HCT116 (cell line): ENCODE results near the gene EXD3. TPM values are rescaled to one million over a fixed set of nuclear protein-coding genes. Genes with fewer than 3 reads are reported as not detected.
A peak's percentile ranks its signal among the peaks of the same experiment; 100 is the strongest.

Experiments used
- ATAC-seq: fragments of 200-7000 bp; cut with Tn5 transposase; 2 replicates; pipeline ENCODE4 v1.9.1; 2020; ENCODE audit warnings: mild to moderate bottlenecking, moderate library complexity
- BruUV-seq: library from RNA; stranded (reverse); fragments of 400-500 nt; replicated peaks from 2 replicates; lab custom pipeline; 2021; lab: Mats Ljungman, UMichigan
- CTCF ChIA-PET: fragments of 300-600 bp; sonication (Branson Sonifier 250); formaldehyde crosslinking; loops from one replicate; lab custom pipeline; 2021; ENCODE audit warnings: antibody characterized with exemption; lab: Charles Lee
- POLR2A ChIA-PET: fragments of 300-600, 350-600 bp; sonication (Branson Sonifier 250); formaldehyde crosslinking; loops from one replicate; lab custom pipeline; 2021; ENCODE audit warnings: antibody characterized with exemption; lab: Charles Lee
- RAD21 ChIA-PET, 2 experiments: fragments of 300-600 bp; sonication (Branson Sonifier 250); formaldehyde crosslinking; loops; one replicate each; lab custom pipeline; 2023; ENCODE audit warnings: low total read pairs in 2 of 2; ENCODE audit not compliant: uncharacterized antibody in 2 of 2, unreplicated experiment in 2 of 2, low non-redundant PET in 1 of 2; lab: Charles Lee
- DNase-seq: peaks from one replicate; pipeline ENCODE4 v3.0.0-alpha.2; 2010; ENCODE audit warnings: low read depth, low spot score
- H2AFZ ChIP-seq: fragments of 200-600 bp; shearing (Covaris generic), sonication (generic); 2 replicates; pipeline ENCODE4 v1.6.1; 2017; ENCODE audit warnings: low read depth, mixed run types, mixed read lengths, antibody characterized with exemption, low read length; ENCODE audit not compliant: poor library complexity, severe bottlenecking
- H3K27ac ChIP-seq: 2 replicates; pipeline ENCODE4 v1.5.1; 2012; ENCODE audit warnings: low read depth, low read length
- H3K27me3 ChIP-seq: fragments of 200-600 bp; sonication (generic); 2 replicates; pipeline ENCODE4 v1.6.1; 2016; ENCODE audit warnings: mixed run types, low read length, mixed read lengths; ENCODE audit not compliant: insufficient read depth
- H3K36me3 ChIP-seq, 2 experiments: fragments of 200-500 bp in 1 of 2; fragments of 200-600 bp in 1 of 2; sonication (Bioruptor generic) in 1 of 2; sonication (generic) in 1 of 2; 2 replicates each; pipeline versions ENCODE4 v1.5.1 to v1.6.1; 2014 to 2016; ENCODE audit warnings: low read length in 2 of 2, inconsistent platforms in 1 of 2, mixed read lengths in 1 of 2, mixed run types in 1 of 2; ENCODE audit not compliant: insufficient read depth in 2 of 2, control insufficient read depth in 1 of 2
- H3K4me1 ChIP-seq, 2 experiments: fragments of 200-600 bp in 1 of 2; sonication (generic) in 1 of 2; 2 replicates each; pipeline versions ENCODE4 v1.5.1 to v1.6.1; 2012 to 2017; ENCODE audit warnings: low read length in 2 of 2, inconsistent platforms in 1 of 2, mild to moderate bottlenecking in 1 of 2, mixed read lengths in 1 of 2, mixed run types in 1 of 2, moderate library complexity in 1 of 2; ENCODE audit not compliant: insufficient read depth in 2 of 2, control insufficient read depth in 1 of 2
- H3K4me2 ChIP-seq: fragments of 200-600 bp; sonication (generic); 2 replicates; pipeline ENCODE4 v1.6.1; 2017; ENCODE audit warnings: mixed run types, low read length, mixed read lengths
- H3K4me3 ChIP-seq, 2 experiments: fragments of 200-600 bp in 1 of 2; sonication (generic) in 1 of 2; replicated peaks in 1 of 2; 2 replicates each; pipeline ENCODE4 v1.5.1; 2011 to 2016; ENCODE audit warnings: low read length in 2 of 2, control low read depth in 1 of 2, low read depth in 1 of 2, mild to moderate bottlenecking in 1 of 2, mixed read lengths in 1 of 2, mixed run types in 1 of 2
- H3K79me2 ChIP-seq: fragments of 200-600 bp; sonication (generic); 2 replicates; pipeline ENCODE4 v1.6.1; 2017; ENCODE audit warnings: mild to moderate bottlenecking, mixed run types, low read length, moderate library complexity, mixed read lengths; ENCODE audit not compliant: insufficient read depth
- H3K9ac ChIP-seq: fragments of 200-600 bp; sonication (generic); 2 replicates; pipeline ENCODE4 v1.6.1; 2016; ENCODE audit warnings: low read length, mixed read lengths
- H3K9me2 ChIP-seq: fragments of 200-600 bp; sonication (generic), shearing (Covaris generic); 2 replicates; pipeline ENCODE4 v1.6.1; 2017; ENCODE audit warnings: mixed run types, mild to moderate bottlenecking, moderate library complexity; ENCODE audit not compliant: insufficient read depth
- H3K9me3 ChIP-seq, 2 experiments: fragments of 200-500 bp in 1 of 2; fragments of 200-600 bp in 1 of 2; sonication (Bioruptor generic) in 1 of 2; sonication (generic) in 1 of 2; 2 replicates each; pipeline ENCODE4 v1.6.1; 2014 to 2017; ENCODE audit warnings: low read length in 2 of 2, mixed read lengths in 2 of 2, inconsistent platforms in 1 of 2, low read depth in 1 of 2, mild to moderate bottlenecking in 1 of 2, mixed run types in 1 of 2, moderate library complexity in 1 of 2; ENCODE audit not compliant: control insufficient read depth in 1 of 2, insufficient read depth in 1 of 2
- H4K20me1 ChIP-seq: fragments of 200-600 bp; sonication (generic), shearing (Covaris generic); 2 replicates; pipeline ENCODE4 v1.6.1; 2017; ENCODE audit warnings: mixed run types, mild to moderate bottlenecking, moderate library complexity; ENCODE audit not compliant: insufficient read depth
- CBX3 ChIP-seq: IDR thresholded peaks from 2 replicates; pipeline ENCODE4 v1.6.1; 2012; ENCODE audit warnings: low read depth
- EGR1 ChIP-seq: IDR thresholded peaks from 2 replicates; pipeline ENCODE4 v1.6.1; 2012; ENCODE audit warnings: low read depth
- EZH2phosphoT487 ChIP-seq: fragments of 200-600 bp; IDR thresholded peaks from 2 replicates; pipeline ENCODE4 v1.6.1; 2018; ENCODE audit warnings: antibody characterized with exemption, borderline replicate concordance
- FOSL1 ChIP-seq: IDR thresholded peaks from 2 replicates; pipeline ENCODE4 v1.6.1; 2012; ENCODE audit warnings: low read depth
- JUND ChIP-seq: IDR thresholded peaks from 2 replicates; pipeline ENCODE4 v1.6.1; 2012
- POLR2AphosphoS5 ChIP-seq: IDR thresholded peaks from 2 replicates; pipeline ENCODE4 v1.6.1; 2011; ENCODE audit warnings: mild to moderate bottlenecking, low read depth, low read length, moderate library complexity
- RAD21 ChIP-seq: IDR thresholded peaks from 2 replicates; pipeline ENCODE4 v1.6.1; 2012; ENCODE audit warnings: low read depth, mild to moderate bottlenecking
- SIN3A ChIP-seq: IDR thresholded peaks from 2 replicates; pipeline ENCODE4 v1.6.1; 2012; ENCODE audit warnings: low read depth
- SP1 ChIP-seq: IDR thresholded peaks from 2 replicates; pipeline ENCODE4 v1.6.1; 2012; ENCODE audit warnings: low read depth
- SRF ChIP-seq: IDR thresholded peaks from 2 replicates; pipeline ENCODE4 v1.6.1; 2012; ENCODE audit warnings: low read depth
- TCF7L2 ChIP-seq: IDR thresholded peaks from 2 replicates; pipeline ENCODE4 v1.7.0; 2011; ENCODE audit warnings: borderline replicate concordance, inconsistent platforms; ENCODE audit not compliant: insufficient read depth, insufficient read length; ENCODE audit errors: extremely low read depth
- YY1 ChIP-seq: IDR thresholded peaks from 2 replicates; pipeline ENCODE4 v1.6.1; 2011; ENCODE audit warnings: low read length, low read depth, moderate library complexity, mild to moderate bottlenecking; ENCODE audit not compliant: insufficient replicate concordance; ENCODE audit errors: extremely low read depth
- ZFX ChIP-seq: fragments of 450-650 bp; IDR thresholded peaks from 2 replicates; pipeline ENCODE4 v1.6.1; 2017
- ZNF274 ChIP-seq: fragments of 200-500 bp; sonication (Bioruptor generic); IDR thresholded peaks from 2 replicates; pipeline ENCODE4 v1.6.1; 2014; ENCODE audit warnings: mild to moderate bottlenecking, low read depth, low read length, inconsistent platforms
- intact Hi-C: fragments of 100-400 bp; cut with micrococcal nuclease; formaldehyde crosslinking; loops from 2 replicates; pipeline ENCODE4 v1.10.0; 2022
- total RNA-seq: library from RNA; stranded (reverse); gene quantifications from one replicate; pipeline ENCODE4 v1.2.1, GENCODE V29; 2021; ENCODE audit not compliant: unreplicated experiment
- TF ChIP-seq, protein P1 (sequence below), 3 experiments: fragments of 200-600 bp in 1 of 3; sonication (generic) in 1 of 3; IDR thresholded peaks in 2 of 3; conservative IDR thresholded peaks in 1 of 3; 2 replicates each; pipeline ENCODE4 v1.5.1; 2012 to 2017; ENCODE audit warnings: low read depth in 2 of 3, low read length in 2 of 3, antibody characterized with exemption in 1 of 3, borderline replicate concordance in 1 of 3, control low read depth in 1 of 3, mild to moderate bottlenecking in 1 of 3, mixed read lengths in 1 of 3, mixed run types in 1 of 3, moderate library complexity in 1 of 3; ENCODE audit not compliant: insufficient read depth in 1 of 3
- TF ChIP-seq, protein P2 (sequence below): IDR thresholded peaks from 2 replicates; pipeline ENCODE4 v1.6.1; 2012; ENCODE audit warnings: low read depth
- TF ChIP-seq, protein P3 (sequence below): IDR thresholded peaks from 2 replicates; pipeline ENCODE4 v1.6.1; 2012
- TF ChIP-seq, protein P4 (sequence below): IDR thresholded peaks from 2 replicates; pipeline ENCODE4 v1.6.1; 2011; ENCODE audit warnings: mild to moderate bottlenecking, low read length, moderate library complexity; ENCODE audit not compliant: insufficient replicate concordance; ENCODE audit errors: extremely low read depth
- TF ChIP-seq, protein P5 (sequence below): IDR thresholded peaks from 2 replicates; pipeline ENCODE4 v1.6.1; 2012

Gene EXD3
- total RNA-seq, 1 experiment from 2014 or later, result 25.4 TPM

DNA sequence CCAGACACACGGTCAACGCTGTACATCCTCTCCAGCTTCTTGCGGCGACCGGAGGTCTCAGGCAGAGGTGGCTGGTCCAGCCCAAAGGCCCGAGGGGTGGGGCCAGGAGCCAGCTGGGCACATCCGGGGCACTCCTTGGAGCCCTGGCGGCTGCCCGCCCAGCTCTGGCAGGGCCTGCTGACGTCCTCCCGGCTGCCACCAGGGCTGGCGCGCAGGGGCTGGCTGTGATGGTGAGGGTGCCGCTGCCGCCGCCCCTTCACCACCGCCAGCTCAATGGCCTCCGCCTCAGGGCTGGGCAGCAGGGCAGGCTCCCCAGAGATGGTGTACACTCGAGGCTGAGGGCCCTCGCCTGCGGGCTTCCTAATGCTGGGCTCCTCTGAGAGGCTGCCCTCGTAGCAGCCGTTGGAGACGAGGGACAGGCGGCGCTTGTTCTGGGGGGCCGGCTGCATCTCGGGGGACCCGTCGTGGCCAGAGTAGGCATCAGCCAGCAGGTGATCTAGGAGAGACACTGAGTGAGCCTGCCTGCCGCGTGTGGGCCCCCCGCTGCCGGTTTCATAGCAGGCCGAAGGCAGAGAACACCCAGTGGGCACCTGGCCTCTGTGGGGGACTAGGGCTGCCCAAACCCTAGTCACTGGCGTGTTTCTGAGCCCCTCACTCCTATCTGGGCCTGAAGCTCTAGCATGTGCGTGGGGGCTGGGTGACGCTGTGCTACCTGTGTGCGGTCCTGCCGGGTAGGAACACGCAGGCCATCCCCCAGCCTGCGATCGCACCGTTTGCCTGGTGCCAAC is 34.6 kb upstream of the EXD3 start:
- POLR2A ChIA-PET, result no interaction called here
- Histone ChIP-seq H4K20me1 (peaks cover 4% of the 10 kb centered on the region; the same call in 1 of the 2 replicates), H2AFZ (no peak overlapping the region)
- TF ChIP-seq RAD21 (no peak), JUND (no peak), ZFX (no peak), SRF (no peak), ZNF274 (no peak), TCF7L2 (no peak), YY1 (no peak), CBX3 (no peak), POLR2AphosphoS5 (no peak), EZH2phosphoT487 (no peak), SP1 (no peak), SIN3A (no peak), FOSL1 (no peak), EGR1 (no peak)
- TF ChIP-seq, protein P1, sequence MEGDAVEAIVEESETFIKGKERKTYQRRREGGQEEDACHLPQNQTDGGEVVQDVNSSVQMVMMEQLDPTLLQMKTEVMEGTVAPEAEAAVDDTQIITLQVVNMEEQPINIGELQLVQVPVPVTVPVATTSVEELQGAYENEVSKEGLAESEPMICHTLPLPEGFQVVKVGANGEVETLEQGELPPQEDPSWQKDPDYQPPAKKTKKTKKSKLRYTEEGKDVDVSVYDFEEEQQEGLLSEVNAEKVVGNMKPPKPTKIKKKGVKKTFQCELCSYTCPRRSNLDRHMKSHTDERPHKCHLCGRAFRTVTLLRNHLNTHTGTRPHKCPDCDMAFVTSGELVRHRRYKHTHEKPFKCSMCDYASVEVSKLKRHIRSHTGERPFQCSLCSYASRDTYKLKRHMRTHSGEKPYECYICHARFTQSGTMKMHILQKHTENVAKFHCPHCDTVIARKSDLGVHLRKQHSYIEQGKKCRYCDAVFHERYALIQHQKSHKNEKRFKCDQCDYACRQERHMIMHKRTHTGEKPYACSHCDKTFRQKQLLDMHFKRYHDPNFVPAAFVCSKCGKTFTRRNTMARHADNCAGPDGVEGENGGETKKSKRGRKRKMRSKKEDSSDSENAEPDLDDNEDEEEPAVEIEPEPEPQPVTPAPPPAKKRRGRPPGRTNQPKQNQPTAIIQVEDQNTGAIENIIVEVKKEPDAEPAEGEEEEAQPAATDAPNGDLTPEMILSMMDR (IDR thresholded peaks at IDR 0.05 in 2 of 3, conservative IDR thresholded peaks at IDR 0.05 in 1 of 3; ENCODE audit: borderline replicate concordance in 1 of 3, insufficient read depth in 1 of 3, low read depth in 2 of 3, low read length in 2 of 3), result no peak
- TF ChIP-seq, protein P2, sequence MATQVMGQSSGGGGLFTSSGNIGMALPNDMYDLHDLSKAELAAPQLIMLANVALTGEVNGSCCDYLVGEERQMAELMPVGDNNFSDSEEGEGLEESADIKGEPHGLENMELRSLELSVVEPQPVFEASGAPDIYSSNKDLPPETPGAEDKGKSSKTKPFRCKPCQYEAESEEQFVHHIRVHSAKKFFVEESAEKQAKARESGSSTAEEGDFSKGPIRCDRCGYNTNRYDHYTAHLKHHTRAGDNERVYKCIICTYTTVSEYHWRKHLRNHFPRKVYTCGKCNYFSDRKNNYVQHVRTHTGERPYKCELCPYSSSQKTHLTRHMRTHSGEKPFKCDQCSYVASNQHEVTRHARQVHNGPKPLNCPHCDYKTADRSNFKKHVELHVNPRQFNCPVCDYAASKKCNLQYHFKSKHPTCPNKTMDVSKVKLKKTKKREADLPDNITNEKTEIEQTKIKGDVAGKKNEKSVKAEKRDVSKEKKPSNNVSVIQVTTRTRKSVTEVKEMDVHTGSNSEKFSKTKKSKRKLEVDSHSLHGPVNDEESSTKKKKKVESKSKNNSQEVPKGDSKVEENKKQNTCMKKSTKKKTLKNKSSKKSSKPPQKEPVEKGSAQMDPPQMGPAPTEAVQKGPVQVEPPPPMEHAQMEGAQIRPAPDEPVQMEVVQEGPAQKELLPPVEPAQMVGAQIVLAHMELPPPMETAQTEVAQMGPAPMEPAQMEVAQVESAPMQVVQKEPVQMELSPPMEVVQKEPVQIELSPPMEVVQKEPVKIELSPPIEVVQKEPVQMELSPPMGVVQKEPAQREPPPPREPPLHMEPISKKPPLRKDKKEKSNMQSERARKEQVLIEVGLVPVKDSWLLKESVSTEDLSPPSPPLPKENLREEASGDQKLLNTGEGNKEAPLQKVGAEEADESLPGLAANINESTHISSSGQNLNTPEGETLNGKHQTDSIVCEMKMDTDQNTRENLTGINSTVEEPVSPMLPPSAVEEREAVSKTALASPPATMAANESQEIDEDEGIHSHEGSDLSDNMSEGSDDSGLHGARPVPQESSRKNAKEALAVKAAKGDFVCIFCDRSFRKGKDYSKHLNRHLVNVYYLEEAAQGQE, result no peak
- TF ChIP-seq, protein P3, sequence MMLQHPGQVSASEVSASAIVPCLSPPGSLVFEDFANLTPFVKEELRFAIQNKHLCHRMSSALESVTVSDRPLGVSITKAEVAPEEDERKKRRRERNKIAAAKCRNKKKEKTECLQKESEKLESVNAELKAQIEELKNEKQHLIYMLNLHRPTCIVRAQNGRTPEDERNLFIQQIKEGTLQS, result no peak
- TF ChIP-seq, protein P4, sequence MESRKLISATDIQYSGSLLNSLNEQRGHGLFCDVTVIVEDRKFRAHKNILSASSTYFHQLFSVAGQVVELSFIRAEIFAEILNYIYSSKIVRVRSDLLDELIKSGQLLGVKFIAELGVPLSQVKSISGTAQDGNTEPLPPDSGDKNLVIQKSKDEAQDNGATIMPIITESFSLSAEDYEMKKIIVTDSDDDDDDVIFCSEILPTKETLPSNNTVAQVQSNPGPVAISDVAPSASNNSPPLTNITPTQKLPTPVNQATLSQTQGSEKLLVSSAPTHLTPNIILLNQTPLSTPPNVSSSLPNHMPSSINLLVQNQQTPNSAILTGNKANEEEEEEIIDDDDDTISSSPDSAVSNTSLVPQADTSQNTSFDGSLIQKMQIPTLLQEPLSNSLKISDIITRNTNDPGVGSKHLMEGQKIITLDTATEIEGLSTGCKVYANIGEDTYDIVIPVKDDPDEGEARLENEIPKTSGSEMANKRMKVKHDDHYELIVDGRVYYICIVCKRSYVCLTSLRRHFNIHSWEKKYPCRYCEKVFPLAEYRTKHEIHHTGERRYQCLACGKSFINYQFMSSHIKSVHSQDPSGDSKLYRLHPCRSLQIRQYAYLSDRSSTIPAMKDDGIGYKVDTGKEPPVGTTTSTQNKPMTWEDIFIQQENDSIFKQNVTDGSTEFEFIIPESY, result no peak
- TF ChIP-seq, protein P5, sequence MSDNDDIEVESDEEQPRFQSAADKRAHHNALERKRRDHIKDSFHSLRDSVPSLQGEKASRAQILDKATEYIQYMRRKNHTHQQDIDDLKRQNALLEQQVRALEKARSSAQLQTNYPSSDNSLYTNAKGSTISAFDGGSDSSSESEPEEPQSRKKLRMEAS, result no peak
- TF ChIP-seq, all 23 proteins: peak for 0
- Histone ChIP-seq H3K4me2 (peak overlapping the region; percentile 94), H3K9me2 (no peaks in the 10 kb centered on the region), H3K4me3 (peak overlapping the region; percentile 75 to 94), H3K27ac (peak overlapping the region; percentile 81; the same call in 1 of the 2 replicates), H3K27me3 (no peaks in the 10 kb centered on the region), H3K9me3 (no peaks in the 10 kb centered on the region), H3K79me2 (peaks cover 44% of the 10 kb centered on the region), H3K4me1 (peaks cover 29 to 74% of the 10 kb centered on the region in 2 experiments), H3K9ac (peak overlapping the region; percentile 98), H3K36me3 (peaks cover 11 to 34% of the 10 kb centered on the region in 2 experiments; a peak in 2 of 4 replicates)
- DNase-seq (no peak), ATAC-seq (no peak)
- RAD21 ChIA-PET, result no interaction called here
- intact Hi-C loops, result no loop called here
- CTCF ChIA-PET, result no interaction called here
- BruUV-seq, result TSS peak; percentile 50
